MCF 10A (cell line): ENCODE results near the gene STARD13. TPM values are rescaled to one million over a fixed set of nuclear protein-coding genes. Genes with fewer than 3 reads are reported as not detected.
A peak's percentile ranks its signal among the peaks of the same experiment; 100 is the strongest.

Experiments
- BruUV-seq: library from RNA; stranded (reverse); fragments of 400-500 nt; replicated peaks from 2 replicates; lab custom pipeline; 2021; lab: Mats Ljungman, UMichigan
- CTCF ChIA-PET: fragments of 300-600 bp; sonication (Branson Sonifier 250); formaldehyde crosslinking; extraction: SDS; loops from one replicate; lab custom pipeline; 2021; ENCODE audit warnings: antibody characterized with exemption, inconsistent platforms; lab: Yijun Ruan, JAX
- POLR2A ChIA-PET: fragments of 300-600, 350-650 bp; sonication (Branson Sonifier 250); formaldehyde crosslinking; extraction: SDS; loops from one replicate; lab custom pipeline; 2020; ENCODE audit warnings: antibody characterized with exemption, inconsistent platforms; lab: Yijun Ruan, JAX
- DNase-seq: peaks from one replicate; pipeline ENCODE4 v3.0.0-alpha.2; 2018; ENCODE audit not compliant: unreplicated experiment
- H3K27ac Mint-ChIP-seq: one replicate; pipeline ENCODE4 v1.8.0; 2022; ENCODE audit warnings: mild to moderate bottlenecking, low read depth, mixed read lengths; ENCODE audit not compliant: unreplicated experiment
- H3K27me3 Mint-ChIP-seq: one replicate; pipeline ENCODE4 v1.8.0; 2022; ENCODE audit warnings: mixed read lengths; ENCODE audit not compliant: insufficient read depth, unreplicated experiment
- H3K36me3 Mint-ChIP-seq: one replicate; pipeline ENCODE4 v1.8.0; 2022; ENCODE audit warnings: mild to moderate bottlenecking, moderate library complexity, mixed read lengths; ENCODE audit not compliant: insufficient read depth, unreplicated experiment
- H3K4me1 Mint-ChIP-seq: one replicate; pipeline ENCODE4 v1.8.0; 2022; ENCODE audit warnings: mixed read lengths; ENCODE audit not compliant: insufficient read depth, unreplicated experiment
- H3K4me3 Mint-ChIP-seq: one replicate; pipeline ENCODE4 v1.8.0; 2022; ENCODE audit warnings: mild to moderate bottlenecking, moderate library complexity, mixed read lengths; ENCODE audit not compliant: unreplicated experiment
- H3K9me3 Mint-ChIP-seq: one replicate; pipeline ENCODE4 v1.8.0; 2022; ENCODE audit warnings: mixed read lengths; ENCODE audit not compliant: unreplicated experiment
- intact Hi-C: fragments of 100-400 bp; cut with micrococcal nuclease; formaldehyde crosslinking; loops from 2 replicates; pipeline ENCODE4 v1.14.1; 2022
- total RNA-seq: library from RNA; stranded (reverse); gene quantifications from 2 replicates; pipeline ENCODE4 v1.2.3, GENCODE V29; 2022
- TF ChIP-seq, protein P1 (sequence below): fragments of 200-600 bp; IDR thresholded peaks from one replicate; pipeline ENCODE4 v1.8.0; 2022; ENCODE audit warnings: antibody characterized with exemption, mild to moderate bottlenecking; ENCODE audit not compliant: unreplicated experiment

STARD13 gene
- total RNA-seq, 1 experiment from 2014 or later: 31.9 TPM

DNA sequence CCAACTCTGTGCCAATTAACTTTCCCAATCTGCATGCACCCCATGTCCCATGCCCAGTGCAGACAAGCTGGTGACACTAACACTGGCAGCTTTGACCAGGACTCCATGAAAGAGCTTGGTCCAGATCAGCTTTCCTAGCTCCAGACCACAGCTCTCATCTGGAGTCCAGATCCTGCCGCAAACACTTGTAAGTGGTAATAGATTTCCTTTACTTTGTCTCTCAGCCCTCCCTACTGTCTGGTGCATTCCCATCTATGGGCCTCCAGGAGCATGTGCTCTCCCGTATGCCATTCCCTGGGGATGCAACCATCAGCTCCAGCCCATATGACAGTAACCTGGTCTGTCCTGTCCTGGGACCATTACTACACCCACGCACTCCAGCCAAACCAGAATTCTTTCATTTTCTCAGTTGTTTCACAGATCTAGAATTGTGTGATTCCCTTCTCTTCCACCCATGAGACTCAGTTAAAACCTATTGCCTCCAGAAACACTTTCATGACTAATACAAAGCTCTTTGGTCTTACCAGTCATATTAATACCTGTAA, 4.9 kb upstream of the STARD13 start:
- Mint-ChIP-seq H3K4me1 (peaks cover 10% of the 10 kb centered on the region), H3K9me3 (no peaks in the 10 kb centered on the region), H3K36me3 (no peaks in the 10 kb centered on the region), H3K4me3 (no peak overlapping the region), H3K27ac (no peak overlapping the region), H3K27me3 (no peaks in the 10 kb centered on the region)
- POLR2A ChIA-PET: interaction anchor here (0.5 to 1.4 kb wide), 3 partner anchors 18 to 529 kb away, joined by 3 read pairs; no protein-coding TSS in a partner anchor
- CTCF ChIA-PET: interaction anchor here (0.6 to 2.1 kb wide), 3 partner anchors 253 to 754 kb away, joined by 3 to 6 read pairs (median 3); no protein-coding TSS in a partner anchor
- DNase-seq: no peak
- TF ChIP-seq, protein P1, sequence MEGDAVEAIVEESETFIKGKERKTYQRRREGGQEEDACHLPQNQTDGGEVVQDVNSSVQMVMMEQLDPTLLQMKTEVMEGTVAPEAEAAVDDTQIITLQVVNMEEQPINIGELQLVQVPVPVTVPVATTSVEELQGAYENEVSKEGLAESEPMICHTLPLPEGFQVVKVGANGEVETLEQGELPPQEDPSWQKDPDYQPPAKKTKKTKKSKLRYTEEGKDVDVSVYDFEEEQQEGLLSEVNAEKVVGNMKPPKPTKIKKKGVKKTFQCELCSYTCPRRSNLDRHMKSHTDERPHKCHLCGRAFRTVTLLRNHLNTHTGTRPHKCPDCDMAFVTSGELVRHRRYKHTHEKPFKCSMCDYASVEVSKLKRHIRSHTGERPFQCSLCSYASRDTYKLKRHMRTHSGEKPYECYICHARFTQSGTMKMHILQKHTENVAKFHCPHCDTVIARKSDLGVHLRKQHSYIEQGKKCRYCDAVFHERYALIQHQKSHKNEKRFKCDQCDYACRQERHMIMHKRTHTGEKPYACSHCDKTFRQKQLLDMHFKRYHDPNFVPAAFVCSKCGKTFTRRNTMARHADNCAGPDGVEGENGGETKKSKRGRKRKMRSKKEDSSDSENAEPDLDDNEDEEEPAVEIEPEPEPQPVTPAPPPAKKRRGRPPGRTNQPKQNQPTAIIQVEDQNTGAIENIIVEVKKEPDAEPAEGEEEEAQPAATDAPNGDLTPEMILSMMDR: no peak
- intact Hi-C loops: no loop called here
- no TSS peak for BruUV-seq

DNA sequence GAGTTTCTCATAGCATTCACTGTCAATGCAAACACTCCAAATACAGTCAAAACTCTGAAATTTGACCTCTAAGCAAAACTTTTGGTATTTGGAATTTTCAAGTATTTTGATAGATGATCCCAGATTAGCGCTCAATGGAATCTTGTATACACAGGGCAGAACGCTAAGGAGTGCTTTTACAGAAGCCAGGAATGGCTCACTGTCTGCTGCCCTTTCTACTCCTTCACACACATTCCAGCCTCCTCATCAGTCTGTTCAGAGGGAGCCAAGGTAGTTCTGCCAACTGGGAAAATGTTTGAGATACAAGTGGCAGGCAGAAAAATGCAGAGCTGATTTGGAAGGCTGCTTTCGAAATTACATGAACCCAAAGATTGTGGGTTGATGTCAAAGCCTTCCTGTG, 4.4 kb upstream of the STARD13 start:
- H3K4me1 Mint-ChIP-seq: peaks cover 10% of the 10 kb centered on the region
- H3K9me3 Mint-ChIP-seq: no peaks in the 10 kb centered on the region
- intact Hi-C loops: no loop called here
- no peak overlapping the region for H3K27ac Mint-ChIP-seq
- TF ChIP-seq, protein P1: no peak
- DNase-seq: no peak
- no peak overlapping the region for H3K4me3 Mint-ChIP-seq
- BruUV-seq: no TSS peak
- H3K27me3 Mint-ChIP-seq: no peaks in the 10 kb centered on the region
- CTCF ChIA-PET: interaction anchor here (0.6 kb wide), 1 partner anchor 736 kb away, joined by 3 read pairs; no protein-coding TSS in a partner anchor
- POLR2A ChIA-PET: interaction anchor here (0.6 to 1.4 kb wide), 2 partner anchors 17 to 32 kb away, joined by 3 read pairs; no protein-coding TSS in a partner anchor
- no peaks in the 10 kb centered on the region for H3K36me3 Mint-ChIP-seq

DNA sequence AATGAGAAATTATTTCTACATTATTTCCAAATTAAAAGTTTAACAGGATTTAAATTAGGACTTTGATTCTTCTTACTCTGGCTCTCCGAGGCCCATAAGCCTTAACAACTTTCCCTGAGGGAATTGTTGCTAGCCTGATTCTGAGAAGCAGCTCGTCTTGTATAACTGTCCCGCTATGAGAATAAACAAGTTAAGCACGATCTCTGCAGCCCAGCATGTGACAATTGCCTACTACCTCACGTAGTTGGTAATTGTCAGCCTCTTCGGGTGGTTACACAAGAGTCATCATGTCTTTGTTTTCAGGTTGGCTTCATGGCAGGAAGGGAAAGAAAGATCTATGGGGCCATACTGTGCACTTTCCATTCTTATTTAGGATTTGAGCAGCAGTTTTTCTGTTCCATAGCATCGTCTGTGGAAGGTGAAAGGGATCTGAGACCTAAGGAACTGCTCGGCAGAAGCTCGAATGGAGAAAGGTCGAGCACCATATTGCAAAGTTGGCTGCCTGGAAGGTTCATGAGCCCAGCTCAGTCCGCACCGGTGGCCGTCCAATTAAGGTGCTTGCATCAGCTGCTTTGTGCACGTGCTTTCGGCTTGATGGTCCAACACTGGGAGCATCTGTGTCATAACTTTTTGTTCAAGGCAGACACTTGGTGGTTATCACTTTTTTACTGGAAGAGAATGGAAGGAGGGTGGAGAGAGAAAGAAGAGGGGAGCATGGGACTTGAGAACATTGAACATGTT, 1.8 kb upstream of the STARD13 start:
- ChIA-PET CTCF (interaction anchor here (0.6 to 1.3 kb wide), 2 partner anchors 256 to 1462 kb away, joined by 3 read pairs; no protein-coding TSS in a partner anchor), POLR2A (interaction anchor here (5.8 kb wide), 1 partner anchor 22 kb away, joined by 192 read pairs; no protein-coding TSS in a partner anchor)
- H3K27ac Mint-ChIP-seq: no peak overlapping the region
- no peak overlapping the region for H3K4me3 Mint-ChIP-seq
- no TSS peak for BruUV-seq
- intact Hi-C loops: no loop called here
- peaks cover 13% of the 10 kb centered on the region for H3K4me1 Mint-ChIP-seq
- H3K36me3 Mint-ChIP-seq: peaks cover 12% of the 10 kb centered on the region
- H3K27me3 Mint-ChIP-seq: no peaks in the 10 kb centered on the region
- TF ChIP-seq, protein P1: no peak
- no peak for DNase-seq
- no peaks in the 10 kb centered on the region for H3K9me3 Mint-ChIP-seq

DNA sequence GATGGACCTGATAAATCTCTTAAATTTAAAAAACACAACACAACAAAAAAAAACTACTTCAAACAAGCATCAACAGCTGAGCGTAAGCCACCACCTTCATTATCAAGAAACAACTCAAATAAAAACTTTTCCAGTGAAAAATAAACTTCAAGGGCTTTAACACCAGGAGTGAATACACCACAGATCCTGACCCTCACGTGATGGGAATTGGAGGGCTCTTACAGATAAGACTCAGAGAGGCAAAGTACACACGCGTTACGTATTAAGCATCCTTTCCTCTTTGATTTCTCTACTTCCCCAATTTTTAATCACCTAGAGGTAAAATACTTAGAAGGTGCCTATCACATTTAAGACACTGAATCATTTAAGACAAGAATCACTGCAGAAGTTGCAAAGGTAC, 573 bp upstream of the STARD13 start:
- Mint-ChIP-seq H3K27me3 (no peaks in the 10 kb centered on the region), H3K27ac (peak overlapping the region; percentile 95), H3K9me3 (no peaks in the 10 kb centered on the region), H3K36me3 (peaks cover 12% of the 10 kb centered on the region), H3K4me1 (peaks cover 25% of the 10 kb centered on the region), H3K4me3 (peak overlapping the region; percentile 91)
- DNase-seq: no peak
- POLR2A ChIA-PET: interaction anchor here (0.6 to 5.8 kb wide), 31 partner anchors 10 to 698 kb away, joined by 3 to 192 read pairs (median 5); partner anchors contain the start of gene RFC3
- BruUV-seq: TSS peak; percentile 25
- CTCF ChIA-PET: interaction anchor here (0.6 to 1.6 kb wide), 5 partner anchors 9 to 58 kb away, joined by 3 to 6 read pairs (median 4); no protein-coding TSS in a partner anchor
- TF ChIP-seq, protein P1: no peak
- intact Hi-C loops: no loop called here
